Measurements from ENCODE around the gene COBLL1.

DNA sequence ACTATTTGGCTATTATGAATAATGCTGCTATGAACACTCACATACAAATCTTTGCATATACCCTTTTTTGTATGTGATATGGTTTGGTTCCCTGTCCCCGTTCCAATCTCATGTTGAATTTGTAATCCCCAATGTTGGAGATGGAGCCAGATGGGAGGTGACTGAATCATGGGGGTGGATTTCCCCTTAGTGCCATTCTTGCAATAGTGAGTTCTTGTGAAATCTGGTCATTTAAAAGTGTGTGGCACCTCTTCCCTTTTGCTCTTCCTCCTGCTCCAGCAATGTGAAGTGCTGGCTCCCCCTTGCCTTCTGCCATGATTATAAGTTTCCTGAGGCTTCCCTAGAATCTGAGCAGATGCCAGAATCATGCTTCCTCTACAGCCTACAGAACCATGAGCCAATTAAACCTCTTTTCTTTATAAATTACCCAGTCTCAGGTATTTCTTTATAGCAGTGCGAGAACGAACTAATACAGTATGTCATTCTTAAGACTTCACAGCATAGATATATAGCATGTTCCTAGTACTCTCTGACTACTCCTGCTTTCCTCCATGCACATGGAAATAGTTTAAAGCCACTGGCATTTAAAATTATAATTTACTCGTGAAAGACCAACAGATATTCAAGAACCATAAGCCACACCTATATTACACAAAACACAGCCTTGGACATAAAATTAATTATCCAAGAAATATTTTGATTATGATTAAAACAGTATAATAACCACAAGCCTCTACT is 75.2 kb downstream of the COBLL1 start:
- TF ChIP-seq, protein P1, sequence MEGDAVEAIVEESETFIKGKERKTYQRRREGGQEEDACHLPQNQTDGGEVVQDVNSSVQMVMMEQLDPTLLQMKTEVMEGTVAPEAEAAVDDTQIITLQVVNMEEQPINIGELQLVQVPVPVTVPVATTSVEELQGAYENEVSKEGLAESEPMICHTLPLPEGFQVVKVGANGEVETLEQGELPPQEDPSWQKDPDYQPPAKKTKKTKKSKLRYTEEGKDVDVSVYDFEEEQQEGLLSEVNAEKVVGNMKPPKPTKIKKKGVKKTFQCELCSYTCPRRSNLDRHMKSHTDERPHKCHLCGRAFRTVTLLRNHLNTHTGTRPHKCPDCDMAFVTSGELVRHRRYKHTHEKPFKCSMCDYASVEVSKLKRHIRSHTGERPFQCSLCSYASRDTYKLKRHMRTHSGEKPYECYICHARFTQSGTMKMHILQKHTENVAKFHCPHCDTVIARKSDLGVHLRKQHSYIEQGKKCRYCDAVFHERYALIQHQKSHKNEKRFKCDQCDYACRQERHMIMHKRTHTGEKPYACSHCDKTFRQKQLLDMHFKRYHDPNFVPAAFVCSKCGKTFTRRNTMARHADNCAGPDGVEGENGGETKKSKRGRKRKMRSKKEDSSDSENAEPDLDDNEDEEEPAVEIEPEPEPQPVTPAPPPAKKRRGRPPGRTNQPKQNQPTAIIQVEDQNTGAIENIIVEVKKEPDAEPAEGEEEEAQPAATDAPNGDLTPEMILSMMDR (conservative IDR thresholded peaks at IDR 0.05 in 1 of 2, IDR thresholded peaks at IDR 0.05 in 1 of 2; ENCODE audit: low read depth in 1 of 2, low read length in 2 of 2), result no peak
- TF ChIP-seq EZH2 (IDR thresholded peaks at IDR 0.05; ENCODE audit: low read length, missing control alignments), result no peak

All from fibroblast of lung (primary cell).